NCI-H128 (cell line): ENCODE results near the gene PPY.
"Not testable (repeated sequence)": the region's sequence is repeated elsewhere in the genome, so short reads cannot be mapped to it uniquely, and the experiment has no call there.

ENCODE experiments used
- DNase-seq: peaks from one replicate; lab custom pipeline; 2025; ENCODE audit not compliant: unreplicated experiment; lab: John Stamatoyannopoulos, UW

PPY gene, protein sequence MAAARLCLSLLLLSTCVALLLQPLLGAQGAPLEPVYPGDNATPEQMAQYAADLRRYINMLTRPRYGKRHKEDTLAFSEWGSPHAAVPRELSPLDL

DNA sequence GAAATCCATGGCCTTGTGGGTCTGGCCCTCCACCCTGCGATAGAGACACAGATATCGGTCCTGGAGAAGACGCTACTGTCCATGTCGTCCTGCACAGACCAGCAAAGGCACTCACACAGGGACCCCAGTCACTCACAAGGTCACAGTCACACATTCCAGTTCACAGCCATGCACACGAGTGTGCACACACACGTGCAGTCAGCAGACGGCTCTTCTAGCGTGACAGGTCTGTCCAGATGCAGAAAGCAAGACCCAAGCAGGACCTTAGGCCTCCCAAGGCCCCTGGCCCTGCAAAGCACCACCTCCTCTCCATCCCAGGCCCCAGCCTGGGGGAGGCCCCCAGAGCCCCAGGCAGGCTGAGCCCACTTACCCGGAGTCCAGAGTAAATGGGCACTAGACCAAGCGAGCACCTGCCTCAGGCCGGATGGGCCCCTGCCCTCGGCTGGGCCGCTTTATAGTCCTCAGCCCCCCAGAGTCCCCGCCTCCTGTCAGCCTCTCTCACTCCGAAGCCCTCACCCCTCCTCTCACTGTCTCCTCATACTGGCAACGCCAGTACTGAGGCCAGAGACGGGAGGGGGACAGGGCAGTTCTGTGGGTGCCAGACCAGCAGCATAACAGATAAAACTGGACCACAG is at the start of gene PPY:
PPY (minus strand) TSS at position 426 of the 635 bp plus-strand sequence. CDS start 822 bp downstream, outside the sequence.
- DNase-seq, result no peak

DNA sequence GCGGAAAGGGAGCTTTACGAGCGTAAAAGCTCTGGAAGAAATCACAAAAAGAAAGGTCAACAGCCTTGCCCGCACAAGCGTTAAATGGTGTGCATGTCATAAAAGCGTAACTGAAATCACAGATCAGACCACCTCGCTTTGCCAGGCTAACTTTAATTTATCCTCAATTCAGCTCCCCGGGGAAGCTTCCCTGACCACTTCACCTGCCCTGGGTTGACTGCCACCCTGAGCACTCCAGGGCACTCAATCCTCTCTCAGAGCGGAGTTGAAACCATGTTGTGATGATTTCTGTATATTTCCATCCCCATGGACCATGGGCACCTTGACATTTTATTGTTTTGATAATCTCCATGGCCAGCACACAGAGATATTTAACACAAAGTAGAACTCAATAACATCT is 46.0 kb upstream of the PPY start:
- no peak for DNase-seq

DNA sequence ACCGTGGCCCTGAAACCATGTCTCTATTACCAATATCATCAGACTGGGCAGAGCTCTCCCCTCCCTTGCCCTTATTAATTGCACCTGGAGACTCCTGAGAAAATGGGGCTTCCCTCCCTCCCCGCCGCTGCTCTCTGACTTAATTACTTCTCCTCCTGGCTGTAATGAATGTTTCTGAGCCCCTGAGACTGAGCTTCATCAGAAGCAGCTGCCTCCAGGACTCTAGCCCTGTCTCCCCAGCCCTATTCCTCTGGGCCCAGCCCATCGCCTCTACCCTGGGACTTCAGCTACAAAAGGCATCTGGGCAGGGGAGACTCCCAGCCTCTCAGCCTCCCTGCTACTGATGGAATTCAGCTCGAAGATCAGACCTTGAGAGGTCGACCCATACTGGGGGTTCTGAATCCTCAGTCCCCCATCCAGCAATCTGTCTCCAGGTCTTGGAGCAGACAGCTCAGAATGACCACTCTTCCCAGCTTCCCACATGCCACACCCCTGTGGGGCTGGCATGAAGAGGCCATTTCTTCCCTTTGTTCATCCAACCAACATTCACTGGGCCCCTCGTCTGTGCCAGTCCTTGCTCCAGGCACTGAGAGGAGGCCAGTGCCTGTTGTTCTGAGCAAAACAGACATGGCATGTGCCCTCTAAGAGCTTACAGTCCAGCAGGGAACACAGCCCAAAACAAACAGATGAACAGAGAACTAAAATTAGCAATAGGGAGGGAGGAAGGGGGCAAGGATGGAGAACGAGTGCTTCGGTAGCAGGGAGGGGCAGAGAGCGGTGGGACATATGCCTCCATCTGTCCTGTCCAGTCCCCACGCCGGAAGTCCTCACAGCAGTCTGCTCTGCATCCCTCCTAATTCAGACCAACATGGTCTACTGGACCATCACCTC is 45.1 kb upstream of the PPY start:
- no peak for DNase-seq

DNA sequence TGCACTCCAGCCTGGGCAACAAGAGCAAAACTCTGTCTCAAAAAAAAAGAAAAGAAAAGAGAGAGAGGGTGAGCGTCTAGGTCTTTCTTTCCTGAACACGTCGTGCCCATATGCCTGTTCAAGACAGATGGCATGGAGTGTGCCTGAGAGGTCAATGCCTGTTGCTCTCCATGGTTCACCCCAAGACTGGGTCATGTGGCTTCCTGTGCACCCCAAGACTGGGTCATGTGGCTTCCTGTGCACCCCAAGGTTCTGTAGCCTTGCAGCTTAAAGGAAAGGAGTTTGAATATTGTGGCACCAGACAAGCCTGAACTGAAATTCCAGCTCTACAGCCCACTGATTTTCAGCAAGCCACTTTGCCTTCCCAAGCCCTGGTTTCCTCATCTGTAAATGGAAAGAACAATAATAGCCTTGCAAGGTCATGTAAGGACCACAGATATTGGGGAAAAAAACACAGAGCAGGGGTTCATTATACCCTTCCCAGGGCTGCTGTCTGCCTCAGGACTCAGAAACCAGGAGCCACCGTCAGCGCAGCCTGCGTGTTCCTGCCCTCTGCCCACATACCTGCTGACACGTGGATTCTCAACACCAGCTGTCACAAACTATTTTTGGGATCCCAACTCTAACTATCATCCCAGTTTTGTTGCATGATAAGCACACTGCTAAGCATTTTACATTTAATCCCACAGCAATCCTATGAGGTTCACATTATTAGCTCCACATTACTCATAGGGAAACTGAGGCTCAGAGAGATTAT is 44.1 kb upstream of the PPY start:
- DNase-seq, result no peak

DNA sequence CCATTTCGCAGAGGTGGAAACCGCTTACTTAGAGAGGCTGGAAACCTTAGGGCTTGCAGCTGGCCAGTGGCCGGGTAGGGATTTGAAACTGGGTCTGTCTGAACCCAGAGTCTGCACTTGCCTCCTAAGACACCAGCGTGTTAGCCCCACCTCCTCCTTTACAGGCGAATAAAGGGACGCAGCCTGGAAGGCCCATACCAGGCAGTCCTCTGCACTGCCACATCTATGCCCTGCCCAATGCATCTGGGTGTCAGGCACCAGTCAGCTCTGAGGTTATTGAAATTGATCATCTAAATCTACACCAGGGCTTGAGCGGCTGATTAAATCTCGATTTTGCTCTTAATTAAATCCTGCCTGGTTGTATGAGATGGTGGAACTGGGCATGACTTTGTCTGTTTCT is 42.2 kb upstream of the PPY start:
- no peak for DNase-seq

DNA sequence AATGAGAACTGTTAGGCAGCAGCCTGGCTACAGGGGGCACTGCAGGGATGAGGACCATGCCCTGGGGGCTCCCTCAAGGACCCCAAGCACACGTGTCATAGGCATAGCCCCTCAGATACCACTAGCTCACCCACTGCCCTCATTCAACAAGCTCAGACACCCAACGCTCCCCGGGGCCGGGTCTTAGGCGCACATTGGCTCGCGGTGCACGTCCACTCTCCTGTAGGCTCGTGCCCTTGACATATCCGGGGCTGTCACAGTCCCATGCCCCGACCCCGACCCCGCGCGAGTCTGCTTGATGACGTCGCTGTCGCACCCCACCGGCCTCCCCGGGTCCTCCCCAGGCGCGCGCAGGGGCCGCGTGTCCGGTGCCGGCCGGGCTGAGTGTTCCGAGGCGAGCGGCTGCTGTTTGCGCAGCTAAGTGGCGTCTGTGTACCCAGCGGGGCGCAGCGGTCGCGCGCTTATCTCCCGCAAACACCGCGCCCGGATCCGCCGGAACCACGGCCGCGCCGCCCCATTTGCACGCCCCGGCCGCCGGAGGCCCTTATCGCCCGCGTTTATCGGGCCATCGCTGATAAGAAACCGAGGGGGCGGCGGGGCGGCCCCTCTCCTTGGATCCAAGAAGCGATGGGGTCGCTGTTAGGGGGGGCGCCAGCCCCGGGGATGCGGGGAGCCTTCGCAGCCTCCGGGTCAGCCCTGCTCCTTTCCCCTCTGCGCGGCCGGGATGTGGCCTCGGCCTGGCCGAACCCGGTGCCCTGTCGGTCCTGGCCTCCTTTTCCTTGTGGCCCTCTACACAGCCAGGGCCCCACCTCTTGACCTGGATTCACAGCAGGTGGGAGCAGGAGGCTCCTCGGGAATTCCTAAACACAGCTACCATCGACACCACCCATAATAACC is 41.5 kb upstream of the PPY start:
- DNase-seq, result no peak

DNA sequence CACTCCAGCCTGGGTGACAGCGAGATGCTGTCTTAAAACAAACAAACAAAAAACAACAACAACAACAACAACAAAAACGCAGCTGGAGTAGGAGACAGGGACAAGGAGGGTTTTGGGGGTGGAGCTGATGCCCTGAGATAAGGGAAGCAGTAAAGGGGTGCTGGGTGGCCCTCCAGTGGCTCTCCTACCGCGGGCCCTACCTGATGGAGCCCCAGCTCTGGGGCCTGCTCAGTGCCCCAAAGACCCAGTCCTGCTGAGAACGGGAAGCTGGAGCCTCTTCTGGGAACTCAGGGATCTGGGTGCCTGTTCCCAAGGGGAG is 40.9 kb upstream of the PPY start:
- DNase-seq, result no peak

DNA sequence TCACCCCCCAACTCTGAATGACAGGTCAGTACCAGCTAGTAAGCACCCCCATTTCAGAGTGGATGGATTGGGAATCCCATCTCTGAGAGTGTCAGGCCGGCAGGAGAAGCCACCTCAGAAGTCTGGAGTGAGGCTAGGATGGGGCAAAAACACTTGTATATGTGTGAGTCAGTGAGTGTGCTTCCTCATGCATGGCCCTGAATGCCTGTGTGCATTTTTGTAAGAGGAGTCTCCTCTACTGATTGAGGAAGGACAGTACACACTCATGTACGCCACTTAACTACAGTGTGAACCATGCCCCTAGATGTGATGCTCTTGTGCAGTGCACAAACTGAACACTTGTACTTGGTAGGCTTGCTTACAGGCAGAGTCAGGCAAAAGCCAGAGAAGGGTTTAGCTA is 39.9 kb upstream of the PPY start:
- no peak for DNase-seq

DNA sequence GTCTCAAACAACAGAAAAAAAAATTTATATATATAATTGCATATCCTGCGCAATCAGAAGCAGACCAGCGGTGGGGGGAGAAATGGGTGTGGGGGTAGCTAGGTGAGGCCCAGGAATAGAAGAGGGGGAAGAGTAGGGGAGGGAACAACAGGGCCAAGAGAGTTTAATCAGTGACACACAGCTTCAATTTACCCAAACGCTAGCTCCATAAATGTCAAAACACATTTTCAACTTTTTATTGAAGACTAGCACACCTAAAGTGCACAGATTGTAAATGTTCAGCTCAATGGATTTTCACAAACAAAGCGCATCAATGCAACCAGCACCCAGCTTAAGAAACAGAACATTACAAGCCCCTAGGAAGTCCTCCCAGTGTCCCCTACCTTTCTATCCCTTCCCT is 37.4 kb upstream of the PPY start:
- DNase-seq, result no peak

DNA sequence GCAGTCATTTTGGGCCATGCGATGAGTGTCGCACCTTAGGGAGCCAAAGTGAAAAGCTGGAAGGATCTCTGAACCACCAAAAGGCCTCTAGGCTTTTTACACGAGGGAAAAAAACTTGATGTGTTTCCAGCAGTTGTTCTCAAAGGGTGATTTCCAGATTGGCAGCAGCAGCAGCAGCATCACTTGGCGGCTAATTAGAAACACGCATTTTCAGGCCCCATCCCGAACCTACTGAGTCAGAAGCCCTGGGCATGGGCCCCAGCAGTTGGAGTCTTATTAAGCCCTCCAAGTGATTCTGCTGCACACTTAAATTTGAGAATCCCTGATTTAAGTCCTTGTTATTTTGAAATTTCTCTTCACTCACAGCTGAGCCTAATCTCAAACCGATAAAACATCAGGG is 36.7 kb upstream of the PPY start:
- DNase-seq, result no peak

DNA sequence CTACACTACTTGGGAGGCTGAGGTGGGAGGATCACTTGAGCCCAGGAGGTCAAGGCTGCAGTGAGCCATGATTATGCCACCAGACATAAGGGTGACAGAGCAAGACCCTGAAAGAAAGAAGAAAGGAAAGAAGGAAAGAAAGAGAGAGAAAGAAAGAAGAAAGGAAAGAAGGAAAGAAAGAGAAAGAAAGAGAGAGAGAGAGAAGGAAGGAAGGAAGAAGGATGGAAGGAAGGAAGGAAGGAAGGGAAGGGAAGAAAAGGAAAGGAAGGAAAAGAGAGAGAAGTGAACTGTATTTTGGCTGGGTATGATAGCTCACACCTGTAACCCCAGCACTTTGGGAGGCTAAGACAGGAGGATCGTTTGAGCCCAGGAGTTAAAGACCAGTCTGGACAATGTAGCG is 35.8 kb upstream of the PPY start:
- no peak for DNase-seq

DNA sequence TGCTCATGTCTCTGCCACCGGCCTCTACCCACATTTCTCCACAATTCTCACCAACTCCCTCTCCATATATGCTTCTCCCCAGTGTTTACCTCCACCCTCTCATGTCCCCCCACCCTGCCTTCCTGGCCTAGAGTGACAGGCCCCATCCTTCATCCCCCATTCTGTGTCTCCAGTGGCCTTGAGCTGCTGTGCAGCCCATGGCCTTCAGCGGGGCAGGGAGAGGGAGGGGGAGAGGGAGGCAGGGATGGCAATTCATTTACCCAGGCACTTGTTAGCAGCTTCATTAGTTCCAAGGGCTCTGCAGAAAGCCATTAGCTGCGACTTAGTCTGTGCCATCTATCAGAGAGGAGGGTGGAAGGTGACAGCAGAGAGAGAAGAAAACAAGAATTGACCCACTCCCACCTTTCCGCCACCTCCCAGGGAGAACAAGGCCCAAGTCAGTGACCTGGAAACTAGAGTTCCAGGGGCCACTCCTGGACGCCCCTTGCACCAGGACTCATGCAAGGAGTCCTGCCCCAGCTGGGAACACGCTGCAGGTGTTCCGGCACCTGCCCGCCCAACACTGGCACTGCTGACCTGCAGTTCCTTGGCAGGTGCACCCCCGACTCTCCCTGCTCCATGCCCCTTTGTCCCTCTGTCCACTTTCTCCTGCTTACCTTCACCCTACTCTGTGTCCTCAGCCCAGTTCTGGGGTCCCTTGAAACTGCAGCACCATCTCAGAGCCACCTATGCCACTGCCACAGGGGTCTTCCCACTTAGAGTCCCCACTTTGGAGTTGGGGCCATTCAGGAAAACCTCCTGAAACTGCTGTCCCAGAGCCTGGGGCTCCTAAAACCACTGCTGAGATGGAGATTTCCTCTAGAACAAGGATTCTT is 34.9 kb upstream of the PPY start:
- DNase-seq, result no peak

DNA sequence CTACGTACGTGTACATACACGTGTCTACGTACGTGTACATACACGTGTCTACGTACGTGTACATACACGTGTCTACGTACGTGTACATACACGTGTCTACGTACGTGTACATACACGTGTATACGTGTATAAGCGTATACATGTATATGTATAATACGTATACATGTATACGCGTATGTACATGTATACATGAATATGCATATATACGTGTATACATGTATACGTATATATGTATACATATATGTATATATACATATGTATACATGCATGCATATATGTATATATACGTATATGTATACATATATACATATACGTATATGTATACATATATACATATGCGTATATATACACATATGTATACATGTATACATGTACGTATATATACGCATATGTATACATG is 33.6 kb upstream of the PPY start:
- no peak for DNase-seq

DNA sequence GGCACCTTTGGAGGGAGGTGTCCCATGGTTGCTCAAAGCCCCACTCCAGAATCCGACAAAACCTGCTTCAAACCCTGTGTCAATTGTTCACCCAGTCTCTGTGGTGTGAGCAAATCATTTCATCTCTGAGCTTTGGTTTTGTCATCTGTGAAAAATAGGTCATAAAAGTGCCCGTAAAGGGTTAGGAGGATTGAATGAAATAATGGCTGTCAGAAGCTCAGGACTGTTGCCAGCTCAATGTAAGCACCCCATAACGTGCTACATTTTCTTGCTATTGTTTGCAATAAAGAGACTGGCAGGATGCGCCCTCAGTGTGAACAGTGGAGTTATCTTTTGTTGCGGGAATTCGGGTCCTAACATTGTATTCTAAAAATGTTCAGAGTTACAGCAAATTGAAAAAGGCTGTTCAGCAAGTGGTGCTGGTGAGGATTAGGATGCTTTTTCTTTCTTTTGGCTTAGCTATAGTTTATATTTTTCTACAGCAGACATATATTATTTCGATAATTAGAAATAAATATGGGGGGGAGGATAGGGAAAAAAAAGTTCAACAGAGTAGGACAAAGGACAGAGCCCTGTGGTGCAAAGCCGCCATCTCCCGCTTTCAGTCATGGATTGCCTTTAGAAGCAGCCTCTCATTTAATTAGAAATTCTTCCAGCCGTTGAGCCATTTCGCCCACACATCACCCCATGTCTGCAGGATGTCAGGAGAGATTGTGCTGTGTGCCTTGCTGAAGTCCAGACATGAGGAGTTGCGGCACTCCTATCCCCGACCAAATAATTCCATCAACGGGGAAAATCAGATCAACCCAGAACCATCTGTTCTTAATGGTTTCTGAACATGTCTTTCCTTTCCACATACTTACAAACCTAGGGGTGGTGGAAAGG is 32.3 kb upstream of the PPY start:
- no peak for DNase-seq

DNA sequence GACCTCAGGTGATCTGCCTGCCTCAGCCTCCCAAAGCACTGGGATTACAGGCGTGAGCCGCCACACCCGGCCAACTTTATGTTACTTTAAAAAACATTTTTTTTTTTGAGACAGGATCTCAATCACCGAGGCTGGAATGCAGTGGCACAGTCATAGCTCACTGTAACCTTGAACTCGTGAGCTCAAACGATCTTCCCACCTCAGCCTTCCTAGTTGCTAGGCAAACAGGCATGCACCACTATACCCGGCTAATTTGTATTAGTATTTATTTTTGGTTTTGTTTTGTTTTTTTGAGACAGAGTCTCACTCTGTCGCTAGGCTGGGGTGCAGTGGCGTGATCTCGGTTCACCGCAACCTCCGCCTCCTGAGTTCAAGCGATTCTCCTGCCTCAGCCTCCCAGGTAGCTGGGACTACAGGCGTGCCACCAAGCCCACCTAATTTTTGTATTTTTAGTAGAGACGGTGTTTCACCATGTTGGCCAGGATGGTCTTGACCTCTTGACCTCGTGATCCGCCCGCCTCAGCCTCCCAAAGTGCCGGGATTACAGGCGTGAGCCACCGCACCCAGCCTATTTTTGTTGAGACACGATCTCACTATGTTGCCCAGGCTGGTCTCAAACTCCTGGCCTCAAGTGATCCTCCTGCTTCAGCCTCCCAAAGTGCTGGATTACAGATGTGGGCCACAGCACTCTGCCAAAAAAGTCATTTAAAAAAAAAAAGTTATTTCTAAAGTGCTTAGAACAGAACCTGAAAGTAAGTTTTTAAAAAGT is 30.4 kb upstream of the PPY start:
- not testable (repeated sequence) for DNase-seq

DNA sequence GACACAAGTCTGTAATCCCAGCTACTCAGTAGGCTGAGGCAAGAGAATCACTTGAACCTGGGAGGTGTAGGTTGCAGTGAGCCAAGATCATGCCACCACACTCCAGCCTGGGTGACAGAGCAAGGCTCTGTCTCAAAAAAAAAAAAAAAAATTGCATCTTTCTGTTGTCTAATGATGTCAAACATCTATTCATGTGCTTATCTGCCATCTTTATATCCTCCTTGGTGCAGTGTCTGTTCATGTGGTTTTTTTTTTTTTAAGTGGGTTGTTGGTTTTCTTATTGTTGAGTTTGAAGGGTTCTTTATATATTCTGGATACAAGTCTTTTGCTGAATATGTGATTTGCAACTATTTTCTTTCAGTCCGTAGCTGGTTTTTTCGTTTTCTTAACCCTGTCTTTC is 29.2 kb upstream of the PPY start:
- DNase-seq, result not testable (repeated sequence)

DNA sequence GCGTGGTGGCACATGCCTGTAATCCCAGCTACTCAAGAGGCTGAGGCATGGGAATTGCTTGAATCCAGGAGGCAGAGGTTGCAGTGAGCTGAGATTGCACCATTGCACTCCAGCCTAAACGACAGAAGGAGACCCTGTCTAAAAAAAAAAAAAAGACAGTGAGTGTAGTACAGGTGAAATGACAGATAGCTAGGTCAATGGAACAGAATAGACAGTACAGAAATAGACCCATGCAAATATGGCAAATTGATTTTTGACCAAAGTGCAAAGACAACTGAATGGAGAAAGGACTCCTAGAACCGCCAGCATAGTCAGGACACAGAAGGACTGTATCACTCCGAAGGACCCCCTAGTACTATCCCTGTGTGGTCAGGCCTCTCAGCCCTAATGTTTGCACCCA is 28.1 kb upstream of the PPY start:
- DNase-seq, result no peak

DNA sequence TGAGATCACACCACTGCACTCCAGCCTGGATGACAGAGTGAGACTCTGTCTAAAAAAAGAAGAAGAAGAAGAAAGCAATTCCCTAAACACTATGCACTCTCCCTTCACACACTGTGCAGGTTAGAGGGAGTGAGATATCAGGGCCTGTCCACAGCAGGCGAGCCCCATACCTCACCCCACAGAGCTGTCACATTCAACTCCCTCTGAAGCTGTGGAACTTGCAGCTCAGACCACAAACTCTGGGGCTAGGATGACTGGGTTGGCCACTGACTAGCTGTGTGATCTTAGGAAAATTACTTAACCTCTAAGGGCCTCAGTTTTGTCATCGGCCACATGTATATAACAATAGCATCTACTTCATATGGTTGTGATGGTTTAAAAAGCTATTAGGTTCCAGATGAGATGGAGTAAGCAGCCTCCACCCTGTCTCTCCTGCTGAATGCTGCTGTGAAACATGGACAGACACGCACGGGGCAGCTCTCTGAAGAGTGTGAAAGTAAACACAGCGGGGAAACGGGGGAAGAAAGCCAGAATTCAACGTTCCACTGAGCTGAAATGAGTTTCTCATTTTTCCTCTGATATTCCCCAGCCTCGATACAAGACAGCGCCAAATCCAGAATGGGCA is 25.1 kb upstream of the PPY start:
- DNase-seq, result no peak
